NT2/D1 (cell line): ENCODE data around the gene ATP2A2.

Source experiments
- SUZ12 ChIP-seq: IDR thresholded peaks from 2 replicates; pipeline ENCODE4 v1.6.1; 2011; ENCODE audit not compliant: insufficient read length, insufficient read depth; ENCODE audit errors: extremely low read depth
- ZNF274 ChIP-seq: IDR thresholded peaks from 2 replicates; pipeline ENCODE4 v1.6.1; 2011; ENCODE audit warnings: mild to moderate bottlenecking, low read depth, low read length

DNA sequence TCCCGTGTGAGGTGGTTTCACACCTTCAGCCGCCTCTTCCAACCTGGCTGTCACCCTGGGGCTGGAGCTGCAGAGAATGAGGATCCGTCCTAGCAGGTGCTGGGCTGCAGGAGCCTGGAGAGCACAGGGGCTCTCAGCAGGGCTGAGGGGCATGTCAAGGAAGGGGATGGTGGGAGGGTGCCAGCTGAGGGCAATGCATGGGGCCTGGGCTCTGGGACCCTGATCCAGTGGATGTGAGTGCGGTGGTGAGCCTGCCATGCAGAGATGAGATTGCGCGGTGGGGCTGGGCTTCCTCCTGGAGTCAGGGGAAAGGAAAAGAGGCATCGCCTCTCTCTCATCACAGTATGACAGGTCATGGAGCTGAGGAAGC is 91.0 kb downstream of the ATP2A2 start:
- TF ChIP-seq SUZ12 (no peak), ZNF274 (no peak)
